HEK293T (cell line): Measurements from ENCODE around the gene IGSF21.
"Not testable (repeated sequence)": the region's sequence is repeated elsewhere in the genome, so short reads cannot be mapped to it uniquely, and the experiment has no call there.

ENCODE experiments used
- CTCF ChIA-PET: fragments of 350-600 bp; formaldehyde crosslinking; extraction: SDS; loops from one replicate; lab custom pipeline; 2021; ENCODE audit warnings: antibody characterized with exemption, inconsistent platforms; lab: Yijun Ruan, JAX
- POLR2A ChIA-PET: fragments of 350-600 bp; formaldehyde crosslinking; extraction: SDS; loops from one replicate; lab custom pipeline; 2020; ENCODE audit warnings: antibody characterized with exemption, inconsistent platforms; lab: Yijun Ruan, JAX
- DNase-seq: peaks from one replicate; pipeline ENCODE4 v3.0.0; 2012; ENCODE audit warnings: mixed read lengths; ENCODE audit errors: extremely low spot score
- ARNT ChIP-seq: fragments of 450-650 bp; IDR thresholded peaks from 2 replicates; pipeline ENCODE4 v1.6.1; 2017; ENCODE audit warnings: mild to moderate bottlenecking
- BHLHE40 ChIP-seq: fragments of 450-650 bp; IDR thresholded peaks from 2 replicates; pipeline ENCODE4 v1.6.1; 2016; ENCODE audit warnings: mild to moderate bottlenecking, moderate library complexity, borderline replicate concordance
- CTBP1 ChIP-seq: fragments of 450-650 bp; IDR thresholded peaks from 2 replicates; pipeline ENCODE4 v1.6.1; 2016; ENCODE audit warnings: borderline replicate concordance
- ELF4 ChIP-seq: fragments of 450-650 bp; IDR thresholded peaks from 2 replicates; pipeline ENCODE4 v1.6.1; 2017; ENCODE audit warnings: antibody characterized with exemption
- FOXA1 ChIP-seq: fragments of 450-650 bp; IDR thresholded peaks from 2 replicates; pipeline ENCODE4 v1.6.1; 2016; ENCODE audit warnings: mild to moderate bottlenecking
- FOXK2 ChIP-seq: fragments of 450-650 bp; IDR thresholded peaks from 2 replicates; pipeline ENCODE4 v1.6.1; 2016; ENCODE audit warnings: mild to moderate bottlenecking
- FOXM1 ChIP-seq: fragments of 450-650 bp; IDR thresholded peaks from 2 replicates; pipeline ENCODE4 v1.6.1; 2017; ENCODE audit warnings: mild to moderate bottlenecking, borderline replicate concordance
- HDGF ChIP-seq: fragments of 450-650 bp; IDR thresholded peaks from 2 replicates; pipeline ENCODE4 v1.6.1; 2017; ENCODE audit warnings: antibody characterized with exemption, borderline replicate concordance
- L3MBTL2 ChIP-seq: fragments of 450-650 bp; conservative IDR thresholded peaks from 2 replicates; pipeline ENCODE4 v1.6.1; 2016; ENCODE audit warnings: mild to moderate bottlenecking
- LEF1 ChIP-seq: fragments of 450-650 bp; IDR thresholded peaks from 2 replicates; pipeline ENCODE4 v1.6.1; 2017; ENCODE audit warnings: mild to moderate bottlenecking, borderline replicate concordance
- NFRKB ChIP-seq: fragments of 450-650 bp; IDR thresholded peaks from 2 replicates; pipeline ENCODE4 v1.6.1; 2016; ENCODE audit warnings: mild to moderate bottlenecking, moderate library complexity
- PKNOX1 ChIP-seq: fragments of 450-650 bp; IDR thresholded peaks from 2 replicates; pipeline ENCODE4 v1.6.1; 2016
- SP1 ChIP-seq: fragments of 450-650 bp; IDR thresholded peaks from 2 replicates; pipeline ENCODE4 v1.6.1; 2017
- SUZ12 ChIP-seq: fragments of 450-650 bp; IDR thresholded peaks from 2 replicates; pipeline ENCODE4 v1.6.1; 2016; ENCODE audit warnings: mild to moderate bottlenecking
- TARDBP ChIP-seq: fragments of 450-650 bp; IDR thresholded peaks from 2 replicates; pipeline ENCODE4 v1.6.1; 2016
- ZNF384 ChIP-seq: fragments of 450-650 bp; IDR thresholded peaks from 2 replicates; pipeline ENCODE4 v1.6.1; 2016

IGSF21 gene

GRCh38 chr1:18357622-18358230, 250.1 kb downstream of the IGSF21 start:
- CTCF ChIA-PET, result no interaction called here
- POLR2A ChIA-PET, result no interaction called here
- TF ChIP-seq FOXK2, result no peak
- TF ChIP-seq HDGF, result no peak
- TF ChIP-seq TARDBP, result no peak
- TF ChIP-seq ZNF384, result no peak
- TF ChIP-seq ARNT, result no peak
- TF ChIP-seq L3MBTL2, result no peak
- no peak for DNase-seq

- TF ChIP-seq L3MBTL2 (no peak), SP1 (no peak), ZNF384 (no peak), FOXM1 (no peak), CTBP1 (no peak), TARDBP (no peak), ARNT (no peak), HDGF (no peak), PKNOX1 (no peak), NFRKB (no peak), FOXK2 (no peak), ELF4 (no peak)
- no peak for DNase-seq
- POLR2A ChIA-PET, result no interaction called here
- CTCF ChIA-PET, result no interaction called here
Measured at GRCh38 chr1:18358600-18358999, 251.0 kb downstream of the IGSF21 start.

- ChIA-PET POLR2A (no interaction called here), CTCF (no interaction called here)
Measured at GRCh38 chr1:18360251-18360650, 252.7 kb downstream of the IGSF21 start.

GRCh38 chr1:18362150-18362549, 254.6 kb downstream of the IGSF21 start:
- TF ChIP-seq LEF1 (no peak), FOXM1 (no peak), L3MBTL2 (no peak)
- no peak for DNase-seq
- CTCF ChIA-PET, result no interaction called here
- POLR2A ChIA-PET, result no interaction called here

More at GRCh38 chr1:18360251-18360650, 252.7 kb downstream of the IGSF21 start:
- TF ChIP-seq FOXK2 (no peak), TARDBP (no peak), LEF1 (no peak), FOXM1 (no peak), BHLHE40 (no peak), NFRKB (no peak)
- no peak for DNase-seq

GRCh38 chr1:18363436-18363835, 255.8 kb downstream of the IGSF21 start:
- ChIA-PET CTCF (no interaction called here), POLR2A (no interaction called here)
- TF ChIP-seq TARDBP (no peak), LEF1 (no peak), ELF4 (no peak), CTBP1 (no peak), ARNT (no peak), L3MBTL2 (no peak), BHLHE40 (no peak), SP1 (no peak), NFRKB (no peak)
- DNase-seq, result no peak

- DNase-seq, result no peak
- TF ChIP-seq ARNT (no peak), ZNF384 (no peak), TARDBP (no peak), CTBP1 (no peak), SP1 (no peak), FOXK2 (no peak), PKNOX1 (no peak), FOXM1 (no peak), L3MBTL2 (no peak), SUZ12 (no peak), HDGF (no peak), ELF4 (no peak), LEF1 (no peak), NFRKB (no peak), BHLHE40 (no peak)
- CTCF ChIA-PET, result no interaction called here
- POLR2A ChIA-PET, result no interaction called here
Measured at GRCh38 chr1:18365099-18365705, 257.6 kb downstream of the IGSF21 start.

- CTCF ChIA-PET, POLR2A ChIA-PET, DNase-seq: not testable (repeated sequence)
Measured at GRCh38 chr1:18372505-18372904, 264.9 kb downstream of the IGSF21 start.

GRCh38 chr1:18373151-18373550, 265.6 kb downstream of the IGSF21 start:
- POLR2A ChIA-PET, result no interaction called here
- CTCF ChIA-PET, result no interaction called here

More at GRCh38 chr1:18373151-18373550, 265.6 kb downstream of the IGSF21 start:
- TF ChIP-seq ZNF384 (no peak), SUZ12 (no peak), ARNT (no peak), BHLHE40 (no peak), TARDBP (no peak), CTBP1 (no peak), PKNOX1 (no peak), FOXA1 (no peak), ELF4 (no peak), NFRKB (no peak), SP1 (no peak), L3MBTL2 (no peak), LEF1 (no peak), HDGF (no peak), FOXK2 (no peak), FOXM1 (no peak)
- DNase-seq, result no peak
